Tibial nerve (tissue), 4 donors: Measurements from ENCODE around the gene ZBTB20.

Experiments
- CTCF ChIP-seq, 5 experiments: fragments of 200-600 bp in 3 of 5; fragments of 450-650 bp in 2 of 5; sonication (generic) in 3 of 5; IDR thresholded peaks; one replicate each; pipeline ENCODE4 v1.5.1; 2016 to 2019; ENCODE audit warnings: antibody characterized with exemption in 5 of 5, mild to moderate bottlenecking in 3 of 5, moderate library complexity in 2 of 5
- EP300 ChIP-seq, 2 donors: sonication (generic); formaldehyde crosslinking; IDR thresholded peaks; one replicate each; pipeline ENCODE4 v1.6.1; 2017; ENCODE audit warnings: antibody characterized with exemption in 2 of 2, mild to moderate bottlenecking in 1 of 2

GRCh38 chr3:115087512-115087911 lies 59.6 kb downstream of the ZBTB20 start:
- TF ChIP-seq CTCF (IDR thresholded peaks at IDR 0.05) (no peak), EP300 (IDR thresholded peaks at IDR 0.05) (no peak)
